Fibroblast of skin of left biceps (primary cell): ENCODE data around the gene BRI3BP.
"Not testable (repeated sequence)": the region's sequence is repeated elsewhere in the genome, so short reads cannot be mapped to it uniquely, and the experiment has no call there.

Experiments used
- DNase-seq, 2 experiments: peaks; one replicate each; pipeline ENCODE4 v3.0.0-alpha.2; 2013; ENCODE audit warnings: low read depth in 2 of 2

BRI3BP gene

GRCh38 chr12:125065919-125066570 lies 72.6 kb downstream of the BRI3BP start:
- no peak for DNase-seq

GRCh38 chr12:125068391-125068790 lies 74.9 kb downstream of the BRI3BP start:
- DNase-seq, result no peak

GRCh38 chr12:125069616-125070015 lies 76.2 kb downstream of the BRI3BP start:
- no peak for DNase-seq

GRCh38 chr12:125070112-125070511 lies 76.7 kb downstream of the BRI3BP start:
- DNase-seq, result no peak

GRCh38 chr12:125070661-125071390 lies 77.4 kb downstream of the BRI3BP start:
- DNase-seq, result no peak

- no peak for DNase-seq
These were observed 78.0 kb downstream of the BRI3BP start for GRCh38 chr12:125071456-125071855.

- no peak for DNase-seq
These were observed 79.1 kb downstream of the BRI3BP start for GRCh38 chr12:125072496-125072895.

- DNase-seq, result not testable (repeated sequence)
These were observed 80.8 kb downstream of the BRI3BP start for GRCh38 chr12:125074294-125074693.

GRCh38 chr12:125076103-125076502 lies 82.7 kb downstream of the BRI3BP start:
- DNase-seq, result no peak

- no peak for DNase-seq
These were observed 85.6 kb downstream of the BRI3BP start for GRCh38 chr12:125079084-125079483.

GRCh38 chr12:125079648-125080645 lies 86.5 kb downstream of the BRI3BP start:
- DNase-seq, result no peak
